ENCODE data around the gene COLEC12. TPM values are rescaled to one million over a fixed set of nuclear protein-coding genes. Genes with fewer than 3 reads are reported as not detected.

COLEC12 gene
- total RNA-seq, 1 donor from 2014 or later, result 9.1 TPM

GRCh38 chr18:457140-457519, 43.4 kb downstream of the COLEC12 start:
- peak; percentile 70 for DNase-seq
- ATAC-seq (ENCODE audit: poor library complexity), result peak; percentile 93
- intact Hi-C loops (cut with DNase I), result no loop called here

GRCh38 chr18:456361-457139, 44.0 kb downstream of the COLEC12 start:
- intact Hi-C loops (cut with DNase I), result no loop called here
- DNase-seq (peak; percentile 73), ATAC-seq (ENCODE audit: poor library complexity) (peak; percentile 81)

GRCh38 chr18:453400-453799, 47.1 kb downstream of the COLEC12 start:
- ATAC-seq (ENCODE audit: poor library complexity) (no peak), DNase-seq (no peak)
- intact Hi-C loops (cut with DNase I), result no loop called here

- ATAC-seq (ENCODE audit: poor library complexity) (no peak), DNase-seq (no peak)
- intact Hi-C loops (cut with DNase I), result no loop called here
These were observed 47.7 kb downstream of the COLEC12 start for GRCh38 chr18:452816-453215.

GRCh38 chr18:449374-449773, 51.1 kb downstream of the COLEC12 start:
- intact Hi-C loops (cut with DNase I), result no loop called here
- DNase-seq, result peak; percentile 56

DNA sequence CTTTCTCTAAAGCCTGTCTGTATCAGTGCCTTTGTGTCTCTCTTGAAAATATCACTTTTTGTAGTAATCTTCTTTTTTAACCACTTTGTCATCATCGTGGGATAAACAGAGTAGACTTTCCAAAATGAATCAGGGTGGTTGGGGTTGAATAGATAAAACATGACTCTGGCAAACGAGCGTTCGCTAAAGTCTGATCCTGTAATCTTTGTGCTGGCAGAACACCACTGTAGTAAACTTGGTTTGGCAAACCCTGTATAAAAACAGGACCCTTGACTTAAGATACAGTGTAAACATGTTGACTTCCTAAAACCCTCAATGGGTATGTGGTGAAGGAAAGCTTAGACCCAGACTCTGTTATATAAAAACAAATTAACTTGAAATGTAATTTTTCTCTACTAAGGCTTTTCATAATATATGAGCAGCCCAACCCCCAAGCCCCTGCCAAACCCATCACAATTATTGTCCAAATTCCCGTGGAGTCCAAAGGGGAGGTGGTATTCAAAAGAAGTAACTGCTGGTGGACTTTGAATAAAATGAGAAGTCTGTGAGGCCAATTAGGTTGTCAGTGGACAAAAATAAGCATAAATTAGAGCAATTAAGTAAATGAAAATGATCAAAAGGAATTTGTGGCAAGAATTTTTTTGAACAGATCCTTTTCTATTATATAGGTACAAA, 52.2 kb downstream of the COLEC12 start:
- no peak for DNase-seq
- ATAC-seq (ENCODE audit: poor library complexity), result no peak
- intact Hi-C loops (cut with DNase I), result no loop called here

More at GRCh38 chr18:449374-449773, 51.1 kb downstream of the COLEC12 start:
- peak; percentile 71 for ATAC-seq (ENCODE audit: poor library complexity)

- ATAC-seq (ENCODE audit: poor library complexity) (peak; percentile 69), DNase-seq (no peak)
- intact Hi-C loops (cut with DNase I), result no loop called here
These were observed 53.5 kb downstream of the COLEC12 start for GRCh38 chr18:446941-447560.

GRCh38 chr18:445055-445454, 55.4 kb downstream of the COLEC12 start:
- intact Hi-C loops (cut with DNase I), result no loop called here
- ATAC-seq (ENCODE audit: poor library complexity) (no peak), DNase-seq (no peak)

GRCh38 chr18:438571-438970, 61.9 kb downstream of the COLEC12 start:
- intact Hi-C loops (cut with DNase I), result no loop called here
- ATAC-seq (ENCODE audit: poor library complexity) (no peak), DNase-seq (no peak)

DNA sequence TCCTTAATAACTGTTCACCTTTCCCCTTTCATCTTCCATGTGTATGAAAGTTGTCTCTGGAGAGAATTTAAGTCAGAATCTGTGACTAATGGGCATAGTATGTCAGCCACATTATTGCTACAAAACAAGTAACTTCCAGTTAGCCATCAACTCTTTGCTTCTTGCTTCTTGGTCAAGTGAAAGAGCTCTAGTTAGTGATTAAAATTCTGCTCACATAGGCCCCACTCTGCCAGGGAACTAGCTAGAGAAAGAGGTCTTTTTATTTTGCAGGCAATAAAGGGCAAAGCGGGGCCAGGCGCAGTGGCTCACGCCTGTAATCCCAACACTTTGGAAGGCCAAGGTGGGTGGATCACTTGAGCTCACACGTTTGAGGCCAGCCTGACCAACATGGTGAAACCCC, 64.6 kb downstream of the COLEC12 start:
- no peak for ATAC-seq (ENCODE audit: poor library complexity)
- intact Hi-C loops (cut with DNase I), result no loop called here
- no peak for DNase-seq

DNA sequence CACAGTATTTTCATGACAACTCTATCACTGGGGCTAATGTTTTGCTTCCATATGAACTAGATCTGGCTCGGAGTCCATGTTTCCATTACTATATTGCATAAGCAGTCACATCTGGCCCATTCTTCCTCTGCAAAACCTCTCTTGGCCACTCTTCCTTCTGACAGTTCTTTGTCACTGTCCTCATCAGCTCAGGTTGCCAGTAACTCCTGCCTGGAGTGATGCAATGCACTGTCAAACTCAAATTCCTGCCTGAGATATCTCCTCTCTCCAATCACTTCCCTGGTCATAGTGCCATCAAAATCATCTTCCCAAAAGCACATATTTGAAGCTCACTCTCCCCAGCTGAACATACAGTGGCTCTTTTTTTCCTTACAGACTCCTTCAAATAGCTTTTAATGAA, 66.1 kb downstream of the COLEC12 start:
- ATAC-seq (ENCODE audit: poor library complexity) (peak; percentile 10), DNase-seq (no peak)
- intact Hi-C loops (cut with DNase I), result no loop called here

- DNase-seq (no peak), ATAC-seq (ENCODE audit: poor library complexity) (no peak)
- intact Hi-C loops (cut with DNase I), result no loop called here
These were observed 66.5 kb downstream of the COLEC12 start for GRCh38 chr18:433960-434359.

DNA sequence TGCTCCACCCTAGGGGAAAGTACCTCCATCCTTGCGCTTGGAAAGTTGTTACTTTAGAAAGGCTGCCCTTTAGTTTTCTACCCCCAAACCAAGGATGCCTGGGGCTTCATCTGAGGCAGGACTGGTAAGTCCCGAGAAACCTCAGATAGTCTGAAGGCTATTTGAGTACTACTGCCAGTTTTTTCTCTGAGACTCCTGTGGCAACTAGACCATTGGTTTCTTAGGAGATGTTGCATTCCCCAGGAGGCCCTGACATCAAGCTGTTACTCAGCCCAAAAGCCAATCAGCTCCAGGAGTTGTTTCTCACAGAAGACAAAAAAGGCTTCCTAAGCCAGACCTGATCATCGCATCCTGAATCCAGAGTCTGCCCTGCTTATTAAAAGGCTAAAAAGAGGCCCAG, 67.2 kb downstream of the COLEC12 start:
- DNase-seq (no peak), ATAC-seq (ENCODE audit: poor library complexity) (peak; percentile 34)
- intact Hi-C loops (cut with DNase I), result no loop called here

- ATAC-seq (ENCODE audit: poor library complexity), result peak; percentile 22
- intact Hi-C loops (cut with DNase I), result no loop called here
- no peak for DNase-seq
These were observed 67.7 kb downstream of the COLEC12 start for GRCh38 chr18:432791-433190.

DNA sequence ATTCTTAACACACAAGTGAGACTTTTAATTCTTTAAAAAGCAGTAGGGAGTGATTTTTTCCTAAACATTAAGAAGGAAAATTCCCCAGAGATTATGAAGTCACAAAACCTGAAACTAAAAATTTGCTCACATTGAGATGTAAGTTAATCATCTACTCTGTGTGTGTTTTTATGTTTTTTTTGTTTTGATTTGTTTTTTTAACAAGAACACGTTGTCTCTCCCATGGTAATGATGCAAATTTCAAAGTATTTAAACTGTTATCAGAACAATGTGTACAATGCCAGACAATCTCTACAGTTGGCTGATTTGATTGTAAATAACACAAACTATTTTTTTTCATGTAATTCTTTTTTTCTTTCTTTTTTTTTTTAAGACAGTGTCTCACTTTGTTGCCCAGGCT, 71.5 kb downstream of the COLEC12 start:
- intact Hi-C loops (cut with DNase I), result no loop called here
- no peak for DNase-seq
- ATAC-seq (ENCODE audit: poor library complexity), result no peak

- intact Hi-C loops (cut with DNase I), result no loop called here
- ATAC-seq (ENCODE audit: poor library complexity) (no peak), DNase-seq (no peak)
These were observed 73.5 kb downstream of the COLEC12 start for GRCh38 chr18:427005-427404.

- ATAC-seq (ENCODE audit: poor library complexity), result no peak
- intact Hi-C loops (cut with DNase I), result no loop called here
- DNase-seq, result no peak
These were observed 75.3 kb downstream of the COLEC12 start for GRCh38 chr18:425106-425745.

GRCh38 chr18:424668-425067, 75.8 kb downstream of the COLEC12 start:
- intact Hi-C loops (cut with DNase I), result no loop called here
- ATAC-seq (ENCODE audit: poor library complexity), result no peak
- DNase-seq, result no peak

- intact Hi-C loops (cut with DNase I), result no loop called here
- no peak for DNase-seq
- ATAC-seq (ENCODE audit: poor library complexity), result no peak
These were observed 76.3 kb downstream of the COLEC12 start for GRCh38 chr18:424071-424661.

All from Right ventricle myocardium superior (tissue), 1 donor.